HepG2 (cell line): ENCODE results near the gene NENF. TPM values are rescaled to one million over a fixed set of nuclear protein-coding genes. Genes with fewer than 3 reads are reported as not detected.

ENCODE experiments used
- ATAC-seq: fragments of 200-7000 bp; cut with Tn5 transposase; 3 replicates; pipeline ENCODE4 v1.9.1; 2020; ENCODE audit warnings: mild to moderate bottlenecking, moderate library complexity
- BruUV-seq: library from RNA; stranded (reverse); fragments of 400-500 nt; replicated peaks from 2 replicates; lab custom pipeline; 2021; lab: Mats Ljungman, UMichigan
- CTCF ChIA-PET: fragments of 300-600 bp; formaldehyde crosslinking; extraction: SDS; loops from one replicate; lab custom pipeline; 2021; ENCODE audit warnings: low total read pairs, inconsistent platforms, low intra/inter-chr PET ratio; lab: Yijun Ruan, JAX
- POLR2A ChIA-PET: fragments of 350-600 bp; sonication (Branson Sonifier 250); formaldehyde crosslinking; loops from one replicate; lab custom pipeline; 2020; ENCODE audit warnings: antibody characterized with exemption, inconsistent platforms; lab: Yijun Ruan, JAX
- DNase-seq: peaks from one replicate; pipeline ENCODE4 v3.0.0-alpha.2; 2015; ENCODE audit warnings: low spot score
- FAIRE-seq: peaks from 3 replicates; lab custom pipeline; 2011; peaks lifted over from hg19 to GRCh38; lab: Jason Lieb, UNC
- H2AFZ ChIP-seq: one replicate; pipeline ENCODE4 v1.6.1; 2011; ENCODE audit warnings: low read length, inconsistent platforms
- H3K27ac ChIP-seq: fragments of 300-600 bp; 3 replicates; pipeline ENCODE4 v1.8.0; 2011; ENCODE audit warnings: mixed run types, mild to moderate bottlenecking, mixed read lengths, low read length, inconsistent platforms; ENCODE audit not compliant: insufficient read depth; ENCODE audit errors: extremely low read length
- H3K27me3 ChIP-seq, 2 experiments: fragments of 200-600 bp in 1 of 2; 2 replicates in 1 of 2; 3 replicates in 1 of 2; pipeline versions ENCODE4 v1.6.0 to v1.8.0; 2011; ENCODE audit warnings: low read length in 2 of 2, mild to moderate bottlenecking in 2 of 2, moderate library complexity in 2 of 2, inconsistent platforms in 1 of 2; ENCODE audit not compliant: insufficient read depth in 2 of 2, control insufficient read depth in 1 of 2
- H3K36me3 ChIP-seq, 2 experiments: fragments of 200-600 bp in 1 of 2; replicated peaks in 1 of 2; 2 replicates in 1 of 2; 3 replicates in 1 of 2; pipeline versions ENCODE4 v1.5.1 to v1.8.0; 2011; ENCODE audit warnings: low read length in 2 of 2, inconsistent platforms in 1 of 2; ENCODE audit not compliant: insufficient read depth in 2 of 2, control insufficient read depth in 1 of 2
- H3K4me1 ChIP-seq: 2 replicates; pipeline ENCODE4 v1.5.1; 2012; ENCODE audit warnings: low read length, inconsistent platforms; ENCODE audit not compliant: insufficient read depth
- H3K4me2 ChIP-seq: 2 replicates; pipeline ENCODE4 v1.6.0; 2011; ENCODE audit warnings: low read depth, low read length, inconsistent platforms
- H3K4me3 ChIP-seq, 3 experiments: fragments of 200-600 bp in 1 of 3; sonication (generic), shearing (Covaris generic) in 1 of 3; replicated peaks in 1 of 3; 2 replicates each; pipeline ENCODE4 v1.5.1; 2011 to 2016; ENCODE audit warnings: low read length in 3 of 3, inconsistent platforms in 2 of 3, low read depth in 2 of 3, mild to moderate bottlenecking in 2 of 3, control low read depth in 1 of 3, mixed read lengths in 1 of 3; ENCODE audit not compliant: insufficient read depth in 1 of 3
- H3K79me2 ChIP-seq: one replicate; pipeline ENCODE4 v1.6.1; 2011; ENCODE audit warnings: low read length, inconsistent platforms; ENCODE audit not compliant: insufficient read depth
- H3K9ac ChIP-seq: 2 replicates; pipeline ENCODE4 v1.6.0; 2011; ENCODE audit warnings: mild to moderate bottlenecking, low read depth, low read length, inconsistent platforms; ENCODE audit not compliant: insufficient read depth
- H3K9me3 ChIP-seq: 2 replicates; pipeline ENCODE4 v1.5.1; 2012; ENCODE audit warnings: mild to moderate bottlenecking, low read length
- H4K20me1 ChIP-seq: 2 replicates; pipeline ENCODE4 v1.6.0; 2011; ENCODE audit warnings: inconsistent platforms, mild to moderate bottlenecking, low read length, moderate library complexity; ENCODE audit not compliant: insufficient read depth
- DMAP1 ChIP-seq: IDR thresholded peaks from 2 replicates; pipeline ENCODE4 v1.6.1; 2016
- EP300 ChIP-seq, 3 experiments: sonication (generic) in 1 of 3; formaldehyde crosslinking in 1 of 3; IDR thresholded peaks; 2 replicates each; pipeline versions ENCODE4 v1.5.1 to v1.6.1; 2011 to 2020; ENCODE audit warnings: low read depth in 2 of 3, low read length in 2 of 3, borderline replicate concordance in 1 of 3, improper control_type of control experiment in 1 of 3, mild to moderate bottlenecking in 1 of 3, missing genetic modification reagents in 1 of 3, moderate library complexity in 1 of 3
- HOXA3 ChIP-seq: sonication (generic); formaldehyde crosslinking; IDR thresholded peaks from 2 replicates; pipeline ENCODE4 v1.5.0; 2020; ENCODE audit warnings: missing genetic modification reagents
- HOXA9 ChIP-seq: sonication (generic); formaldehyde crosslinking; IDR thresholded peaks from 2 replicates; pipeline ENCODE4 v1.8.1; 2022; ENCODE audit warnings: missing genetic modification reagents, mild to moderate bottlenecking, moderate library complexity, borderline replicate concordance
- ZFP82 ChIP-seq: sonication (generic); formaldehyde crosslinking; IDR thresholded peaks from 2 replicates; pipeline ENCODE4 v1.5.1; 2020; ENCODE audit warnings: mild to moderate bottlenecking, missing genetic modification reagents, borderline replicate concordance
- ZNF510 ChIP-seq: sonication (generic); formaldehyde crosslinking; IDR thresholded peaks from 2 replicates; pipeline ENCODE4 v1.4.0; 2020; ENCODE audit warnings: low read depth, mild to moderate bottlenecking, missing genetic modification reagents
- ZNF598 ChIP-seq: sonication (generic); formaldehyde crosslinking; IDR thresholded peaks from 2 replicates; pipeline ENCODE4 v1.5.1; 2020; ENCODE audit warnings: mild to moderate bottlenecking, missing genetic modification reagents, borderline replicate concordance
- ZNF766 ChIP-seq: sonication (generic); formaldehyde crosslinking; IDR thresholded peaks from 2 replicates; pipeline ENCODE4 v1.5.0; 2020; ENCODE audit warnings: missing genetic modification reagents, borderline replicate concordance
- WGBS: methylation state at CpG from one replicate; pipeline ENCODE4 v1.1.6; 2017; ENCODE audit warnings: low lambda C conversion rate; 5-methylcytosine and 5-hydroxymethylcytosine counted together
- in situ Hi-C: cut with HindIII; loops from 2 replicates; pipeline ENCODE4 v1.10.0; 2017; ENCODE audit warnings: low pct_unique_long_range_greater_than_20kb; ENCODE audit not compliant: extremely low pct_ligation_motif_present
- intact Hi-C: fragments of 100-400 bp; cut with micrococcal nuclease; formaldehyde crosslinking; loops from one replicate; pipeline ENCODE4 v1.10.0; 2022; ENCODE audit not compliant: unreplicated experiment
- polyA plus RNA-seq, 8 experiments: library from polyadenylated mRNA; depleted of rRNA in 3 of 8; stranded (reverse) in 7 of 8; unstranded in 1 of 8; fragments of >200 nt; fragmentation: Illumina TruSeq in 4 of 8; extraction: Trizol in 4 of 8; gene quantifications; 2 replicates each; pipeline versions ENCODE4 v1.2.1 to v1.2.3, GENCODE V29; 2011 to 2016; ENCODE audit warnings: low read depth in 4 of 8, missing spikeins in 1 of 8, mixed read lengths in 1 of 8; ENCODE audit not compliant: insufficient read depth in 1 of 8
- total RNA-seq, 5 experiments: library from RNA; depleted of rRNA; stranded (reverse); fragments of >200 nt; fragmentation: Illumina TruSeq; extraction: Trizol; gene quantifications; 2 replicates each; pipeline ENCODE4 v1.2.3, GENCODE V29; 2016; ENCODE audit warnings: low read depth in 1 of 5
- TF ChIP-seq, protein P1 (sequence below): sonication (generic); formaldehyde crosslinking; IDR thresholded peaks from 2 replicates; pipeline ENCODE4 v1.4.0; 2020; ENCODE audit warnings: missing genetic modification reagents, borderline replicate concordance
- TF ChIP-seq, protein P2 (sequence below): sonication (generic); formaldehyde crosslinking; IDR thresholded peaks from 2 replicates; pipeline ENCODE4 v1.4.0; 2020; ENCODE audit warnings: missing genetic modification reagents
- TF ChIP-seq, protein P3 (sequence below): sonication (generic); formaldehyde crosslinking; IDR thresholded peaks from 2 replicates; pipeline ENCODE4 v1.8.0; 2022; ENCODE audit warnings: mild to moderate bottlenecking, missing genetic modification reagents, borderline replicate concordance
- TF ChIP-seq, protein P4 (sequence below): sonication (generic); formaldehyde crosslinking; IDR thresholded peaks from 2 replicates; pipeline ENCODE4 v1.8.0; 2023; ENCODE audit warnings: mild to moderate bottlenecking, missing genetic modification reagents

The NENF gene
- total and polyA plus RNA-seq, 2 of the 13 experiments (the other 11 are each of a cell fraction or from before 2014, with no cell fraction given) = 31.7 to 40.4 TPM

DNA sequence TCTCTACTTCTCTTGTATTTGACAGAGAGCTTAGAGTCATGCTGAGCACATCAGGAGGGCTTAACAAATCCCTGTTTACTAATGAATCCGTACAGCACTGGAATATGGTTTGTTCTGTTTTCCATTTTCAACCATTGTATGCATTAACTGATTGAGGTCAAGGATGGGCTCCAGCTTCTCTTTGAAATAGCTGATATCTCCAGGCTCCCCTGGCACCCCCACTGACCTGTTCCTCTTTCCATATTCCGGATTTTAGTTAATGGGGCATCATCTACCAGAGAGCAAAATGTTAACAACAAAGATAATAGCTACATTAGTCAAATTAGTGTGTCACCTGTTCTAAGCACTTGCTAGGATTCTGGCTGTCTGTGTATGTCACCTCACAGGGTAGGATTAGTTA lies 57.6 kb downstream of the NENF start:
- H3K27ac ChIP-seq = no peak overlapping the region
- no peak for ATAC-seq
- H3K9ac ChIP-seq = no peak overlapping the region
- peaks cover 21% of the 10 kb centered on the region for H3K4me1 ChIP-seq
- FAIRE-seq = no peak
- H3K79me2 ChIP-seq = no peaks in the 10 kb centered on the region
- in situ Hi-C loops = no loop called here
- no peak for TF ChIP-seq ZNF510 (CRISPR knock-in tag)
- TF ChIP-seq, protein P1, sequence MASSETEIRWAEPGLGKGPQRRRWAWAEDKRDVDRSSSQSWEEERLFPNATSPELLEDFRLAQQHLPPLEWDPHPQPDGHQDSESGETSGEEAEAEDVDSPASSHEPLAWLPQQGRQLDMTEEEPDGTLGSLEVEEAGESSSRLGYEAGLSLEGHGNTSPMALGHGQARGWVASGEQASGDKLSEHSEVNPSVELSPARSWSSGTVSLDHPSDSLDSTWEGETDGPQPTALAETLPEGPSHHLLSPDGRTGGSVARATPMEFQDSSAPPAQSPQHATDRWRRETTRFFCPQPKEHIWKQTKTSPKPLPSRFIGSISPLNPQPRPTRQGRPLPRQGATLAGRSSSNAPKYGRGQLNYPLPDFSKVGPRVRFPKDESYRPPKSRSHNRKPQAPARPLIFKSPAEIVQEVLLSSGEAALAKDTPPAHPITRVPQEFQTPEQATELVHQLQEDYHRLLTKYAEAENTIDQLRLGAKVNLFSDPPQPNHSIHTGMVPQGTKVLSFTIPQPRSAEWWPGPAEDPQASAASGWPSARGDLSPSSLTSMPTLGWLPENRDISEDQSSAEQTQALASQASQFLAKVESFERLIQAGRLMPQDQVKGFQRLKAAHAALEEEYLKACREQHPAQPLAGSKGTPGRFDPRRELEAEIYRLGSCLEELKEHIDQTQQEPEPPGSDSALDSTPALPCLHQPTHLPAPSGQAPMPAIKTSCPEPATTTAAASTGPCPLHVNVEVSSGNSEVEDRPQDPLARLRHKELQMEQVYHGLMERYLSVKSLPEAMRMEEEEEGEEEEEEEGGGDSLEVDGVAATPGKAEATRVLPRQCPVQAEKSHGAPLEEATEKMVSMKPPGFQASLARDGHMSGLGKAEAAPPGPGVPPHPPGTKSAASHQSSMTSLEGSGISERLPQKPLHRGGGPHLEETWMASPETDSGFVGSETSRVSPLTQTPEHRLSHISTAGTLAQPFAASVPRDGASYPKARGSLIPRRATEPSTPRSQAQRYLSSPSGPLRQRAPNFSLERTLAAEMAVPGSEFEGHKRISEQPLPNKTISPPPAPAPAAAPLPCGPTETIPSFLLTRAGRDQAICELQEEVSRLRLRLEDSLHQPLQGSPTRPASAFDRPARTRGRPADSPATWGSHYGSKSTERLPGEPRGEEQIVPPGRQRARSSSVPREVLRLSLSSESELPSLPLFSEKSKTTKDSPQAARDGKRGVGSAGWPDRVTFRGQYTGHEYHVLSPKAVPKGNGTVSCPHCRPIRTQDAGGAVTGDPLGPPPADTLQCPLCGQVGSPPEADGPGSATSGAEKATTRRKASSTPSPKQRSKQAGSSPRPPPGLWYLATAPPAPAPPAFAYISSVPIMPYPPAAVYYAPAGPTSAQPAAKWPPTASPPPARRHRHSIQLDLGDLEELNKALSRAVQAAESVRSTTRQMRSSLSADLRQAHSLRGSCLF (CRISPR knock-in tag) = no peak
- TF ChIP-seq HOXA3 (CRISPR knock-in tag) = no peak
- TF ChIP-seq, protein P2, sequence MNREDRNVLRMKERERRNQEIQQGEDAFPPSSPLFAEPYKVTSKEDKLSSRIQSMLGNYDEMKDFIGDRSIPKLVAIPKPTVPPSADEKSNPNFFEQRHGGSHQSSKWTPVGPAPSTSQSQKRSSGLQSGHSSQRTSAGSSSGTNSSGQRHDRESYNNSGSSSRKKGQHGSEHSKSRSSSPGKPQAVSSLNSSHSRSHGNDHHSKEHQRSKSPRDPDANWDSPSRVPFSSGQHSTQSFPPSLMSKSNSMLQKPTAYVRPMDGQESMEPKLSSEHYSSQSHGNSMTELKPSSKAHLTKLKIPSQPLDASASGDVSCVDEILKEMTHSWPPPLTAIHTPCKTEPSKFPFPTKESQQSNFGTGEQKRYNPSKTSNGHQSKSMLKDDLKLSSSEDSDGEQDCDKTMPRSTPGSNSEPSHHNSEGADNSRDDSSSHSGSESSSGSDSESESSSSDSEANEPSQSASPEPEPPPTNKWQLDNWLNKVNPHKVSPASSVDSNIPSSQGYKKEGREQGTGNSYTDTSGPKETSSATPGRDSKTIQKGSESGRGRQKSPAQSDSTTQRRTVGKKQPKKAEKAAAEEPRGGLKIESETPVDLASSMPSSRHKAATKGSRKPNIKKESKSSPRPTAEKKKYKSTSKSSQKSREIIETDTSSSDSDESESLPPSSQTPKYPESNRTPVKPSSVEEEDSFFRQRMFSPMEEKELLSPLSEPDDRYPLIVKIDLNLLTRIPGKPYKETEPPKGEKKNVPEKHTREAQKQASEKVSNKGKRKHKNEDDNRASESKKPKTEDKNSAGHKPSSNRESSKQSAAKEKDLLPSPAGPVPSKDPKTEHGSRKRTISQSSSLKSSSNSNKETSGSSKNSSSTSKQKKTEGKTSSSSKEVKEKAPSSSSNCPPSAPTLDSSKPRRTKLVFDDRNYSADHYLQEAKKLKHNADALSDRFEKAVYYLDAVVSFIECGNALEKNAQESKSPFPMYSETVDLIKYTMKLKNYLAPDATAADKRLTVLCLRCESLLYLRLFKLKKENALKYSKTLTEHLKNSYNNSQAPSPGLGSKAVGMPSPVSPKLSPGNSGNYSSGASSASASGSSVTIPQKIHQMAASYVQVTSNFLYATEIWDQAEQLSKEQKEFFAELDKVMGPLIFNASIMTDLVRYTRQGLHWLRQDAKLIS = no peak
- TF ChIP-seq ZNF766 (CRISPR knock-in tag) = no peak
- TF ChIP-seq ZFP82 (CRISPR knock-in tag) = no peak
- no peak for TF ChIP-seq HOXA9
- no peak for TF ChIP-seq EP300 (IDR thresholded peaks at IDR 0.05; ENCODE audit: low read depth in 2 of 2, low read length in 2 of 2)
- TF ChIP-seq EP300 (CRISPR knock-in tag; IDR thresholded peaks at IDR 0.05; ENCODE audit: borderline replicate concordance) = no peak
- TF ChIP-seq, protein P3, sequence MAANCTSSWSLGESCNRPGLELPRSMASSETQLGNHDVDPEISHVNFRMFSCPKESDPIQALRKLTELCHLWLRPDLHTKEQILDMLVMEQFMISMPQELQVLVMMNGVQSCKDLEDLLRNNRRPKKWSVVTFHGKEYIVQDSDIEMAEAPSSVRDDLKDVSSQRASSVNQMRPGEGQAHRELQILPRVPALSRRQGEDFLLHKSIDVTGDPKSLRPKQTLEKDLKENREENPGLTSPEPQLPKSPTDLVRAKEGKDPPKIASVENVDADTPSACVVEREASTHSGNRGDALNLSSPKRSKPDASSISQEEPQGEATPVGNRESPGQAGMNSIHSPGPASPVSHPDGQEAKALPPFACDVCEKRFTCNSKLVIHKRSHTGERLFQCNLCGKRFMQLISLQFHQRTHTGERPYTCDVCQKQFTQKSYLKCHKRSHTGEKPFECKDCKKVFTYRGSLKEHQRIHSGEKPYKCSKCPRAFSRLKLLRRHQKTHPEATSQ (CRISPR knock-in tag) = no peak
- TF ChIP-seq ZNF598 = no peak
- no peak for TF ChIP-seq DMAP1 (CRISPR knock-in tag)
- TF ChIP-seq, protein P4, sequence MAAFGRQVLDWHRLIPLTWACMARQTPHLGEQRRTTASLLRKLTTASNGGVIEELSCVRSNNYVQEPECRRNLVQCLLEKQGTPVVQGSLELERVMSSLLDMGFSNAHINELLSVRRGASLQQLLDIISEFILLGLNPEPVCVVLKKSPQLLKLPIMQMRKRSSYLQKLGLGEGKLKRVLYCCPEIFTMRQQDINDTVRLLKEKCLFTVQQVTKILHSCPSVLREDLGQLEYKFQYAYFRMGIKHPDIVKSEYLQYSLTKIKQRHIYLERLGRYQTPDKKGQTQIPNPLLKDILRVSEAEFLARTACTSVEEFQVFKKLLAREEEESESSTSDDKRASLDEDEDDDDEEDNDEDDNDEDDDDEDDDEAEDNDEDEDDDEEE (CRISPR knock-in tag) = no peak
- TF ChIP-seq, all 625 proteins: peak for 0
- Histone ChIP-seq H3K36me3 (no peaks in the 10 kb centered on the region), H3K4me2 (no peak overlapping the region), H4K20me1 (no peaks in the 10 kb centered on the region), H3K9me3 (no peaks in the 10 kb centered on the region), H3K27me3 (peaks cover 4 to 18% of the 10 kb centered on the region in 2 experiments; a peak in 3 of 5 replicates), H3K4me3 (no peak overlapping the region), H2AFZ (no peak overlapping the region)
- no peak for DNase-seq
- 6% methylated on average over 2 of the region's 2 CpGs for WGBS
- CTCF ChIA-PET = no interaction called here
- POLR2A ChIA-PET = no interaction called here
- intact Hi-C loops = no loop called here
- no TSS peak for BruUV-seq
